HepG2 (cell line): ENCODE data around the gene PDGFB. TPM values are rescaled to one million over a fixed set of nuclear protein-coding genes. Genes with fewer than 3 reads are reported as not detected.

Experiments
- ARNT ChIP-seq: fragments of 450-650 bp; IDR thresholded peaks from 2 replicates; pipeline ENCODE4 v1.6.1; 2017
- FOSL1 ChIP-seq: sonication (generic); formaldehyde crosslinking; IDR thresholded peaks from 2 replicates; pipeline ENCODE4 v1.9.0; 2021; ENCODE audit warnings: missing genetic modification reagents, borderline replicate concordance
- HHEX ChIP-seq: IDR thresholded peaks from 2 replicates; pipeline ENCODE4 v1.6.1; 2016; ENCODE audit warnings: control low read depth
- HOXA3 ChIP-seq: sonication (generic); formaldehyde crosslinking; IDR thresholded peaks from 2 replicates; pipeline ENCODE4 v1.5.0; 2020; ENCODE audit warnings: missing genetic modification reagents
- JUN ChIP-seq: sonication (generic); formaldehyde crosslinking; IDR thresholded peaks from 2 replicates; pipeline ENCODE4 v1.4.0; 2020; ENCODE audit warnings: mild to moderate bottlenecking, missing genetic modification reagents
- NFIC ChIP-seq: IDR thresholded peaks from 2 replicates; pipeline ENCODE4 v1.6.1; 2012; ENCODE audit warnings: mild to moderate bottlenecking, low read length, inconsistent platforms
- NR2C2 ChIP-seq: sonication (generic); formaldehyde crosslinking; IDR thresholded peaks from 2 replicates; pipeline ENCODE4 v1.4.0; 2020; ENCODE audit warnings: missing genetic modification reagents, mild to moderate bottlenecking, moderate library complexity, borderline replicate concordance
- RNF2 ChIP-seq: fragments of 450-650 bp; conservative IDR thresholded peaks from 2 replicates; pipeline ENCODE4 v1.6.1; 2016; ENCODE audit warnings: low read depth
- SMAD9 ChIP-seq: sonication (generic); formaldehyde crosslinking; IDR thresholded peaks from 2 replicates; pipeline ENCODE4 v1.5.1; 2020; ENCODE audit warnings: mild to moderate bottlenecking, missing genetic modification reagents
- SMARCE1 ChIP-seq: fragments of 450-650 bp; IDR thresholded peaks from 2 replicates; pipeline ENCODE4 v1.6.1; 2017; ENCODE audit warnings: borderline replicate concordance
- TBX3 ChIP-seq: fragments of 450-650 bp; IDR thresholded peaks from 2 replicates; pipeline ENCODE4 v1.6.1; 2017; ENCODE audit warnings: antibody characterized with exemption, mild to moderate bottlenecking, inconsistent platforms, borderline replicate concordance
- ZNF350 ChIP-seq: sonication (generic); formaldehyde crosslinking; IDR thresholded peaks from 2 replicates; pipeline ENCODE4 v1.4.0; 2020; ENCODE audit warnings: mild to moderate bottlenecking, low read depth, missing genetic modification reagents, borderline replicate concordance
- ZNF354B ChIP-seq: sonication (generic); formaldehyde crosslinking; IDR thresholded peaks from 2 replicates; pipeline ENCODE4 v1.8.0; 2022; ENCODE audit warnings: mild to moderate bottlenecking, missing genetic modification reagents
- ZNF501 ChIP-seq: sonication (generic); formaldehyde crosslinking; IDR thresholded peaks from 2 replicates; pipeline ENCODE4 v1.5.1; 2020; ENCODE audit warnings: mild to moderate bottlenecking, moderate library complexity, missing genetic modification reagents
- ZNF557 ChIP-seq: sonication (generic); formaldehyde crosslinking; IDR thresholded peaks from 2 replicates; pipeline ENCODE4 v1.4.0; 2020; ENCODE audit warnings: missing genetic modification reagents
- ZNF589 ChIP-seq: sonication (generic); formaldehyde crosslinking; conservative IDR thresholded peaks from 2 replicates; pipeline ENCODE4 v1.8.0; 2022; ENCODE audit warnings: mild to moderate bottlenecking, moderate library complexity, missing genetic modification reagents
- ZNF652 ChIP-seq: IDR thresholded peaks from 2 replicates; pipeline ENCODE4 v1.6.1; 2016; ENCODE audit warnings: low read depth, borderline replicate concordance
- ZNF672 ChIP-seq: sonication (generic); formaldehyde crosslinking; IDR thresholded peaks from 2 replicates; pipeline ENCODE4 v1.8.1; 2022; ENCODE audit warnings: missing genetic modification reagents
- ZNF777 ChIP-seq: sonication (generic); formaldehyde crosslinking; IDR thresholded peaks from 2 replicates; pipeline ENCODE4 v1.4.0; 2020; ENCODE audit warnings: missing genetic modification reagents
- polyA plus RNA-seq, 8 experiments: library from polyadenylated mRNA; depleted of rRNA in 3 of 8; stranded (reverse) in 7 of 8; unstranded in 1 of 8; fragments of >200 nt; fragmentation: Illumina TruSeq in 4 of 8; extraction: Trizol in 4 of 8; gene quantifications; 2 replicates each; pipeline versions ENCODE4 v1.2.1 to v1.2.3, GENCODE V29; 2011 to 2016; ENCODE audit warnings: low read depth in 4 of 8, missing spikeins in 1 of 8, mixed read lengths in 1 of 8; ENCODE audit not compliant: insufficient read depth in 1 of 8
- total RNA-seq, 5 experiments: library from RNA; depleted of rRNA; stranded (reverse); fragments of >200 nt; fragmentation: Illumina TruSeq; extraction: Trizol; gene quantifications; 2 replicates each; pipeline ENCODE4 v1.2.3, GENCODE V29; 2016; ENCODE audit warnings: low read depth in 1 of 5
- TF ChIP-seq, protein P1 (sequence below): sonication (generic); formaldehyde crosslinking; IDR thresholded peaks from 2 replicates; pipeline ENCODE4 v1.9.0; 2021; ENCODE audit warnings: missing genetic modification reagents, borderline replicate concordance
- TF ChIP-seq, protein P2 (sequence below): IDR thresholded peaks from 2 replicates; pipeline ENCODE4 v1.6.1; 2012; ENCODE audit warnings: low read length, improper control_type of control experiment
- TF ChIP-seq, protein P3 (sequence below): sonication (generic); formaldehyde crosslinking; IDR thresholded peaks from 2 replicates; pipeline ENCODE4 v1.4.0; 2020; ENCODE audit warnings: missing genetic modification reagents
- TF ChIP-seq, protein P4 (sequence below): sonication (generic); formaldehyde crosslinking; conservative IDR thresholded peaks from 2 replicates; pipeline ENCODE4 v1.4.0; 2020; ENCODE audit warnings: missing genetic modification reagents

Gene PDGFB
- total and polyA plus RNA-seq, 2 of the 13 experiments (the other 11 are each of a cell fraction or from before 2014, with no cell fraction given), result 1.4 to 10.1 TPM

DNA sequence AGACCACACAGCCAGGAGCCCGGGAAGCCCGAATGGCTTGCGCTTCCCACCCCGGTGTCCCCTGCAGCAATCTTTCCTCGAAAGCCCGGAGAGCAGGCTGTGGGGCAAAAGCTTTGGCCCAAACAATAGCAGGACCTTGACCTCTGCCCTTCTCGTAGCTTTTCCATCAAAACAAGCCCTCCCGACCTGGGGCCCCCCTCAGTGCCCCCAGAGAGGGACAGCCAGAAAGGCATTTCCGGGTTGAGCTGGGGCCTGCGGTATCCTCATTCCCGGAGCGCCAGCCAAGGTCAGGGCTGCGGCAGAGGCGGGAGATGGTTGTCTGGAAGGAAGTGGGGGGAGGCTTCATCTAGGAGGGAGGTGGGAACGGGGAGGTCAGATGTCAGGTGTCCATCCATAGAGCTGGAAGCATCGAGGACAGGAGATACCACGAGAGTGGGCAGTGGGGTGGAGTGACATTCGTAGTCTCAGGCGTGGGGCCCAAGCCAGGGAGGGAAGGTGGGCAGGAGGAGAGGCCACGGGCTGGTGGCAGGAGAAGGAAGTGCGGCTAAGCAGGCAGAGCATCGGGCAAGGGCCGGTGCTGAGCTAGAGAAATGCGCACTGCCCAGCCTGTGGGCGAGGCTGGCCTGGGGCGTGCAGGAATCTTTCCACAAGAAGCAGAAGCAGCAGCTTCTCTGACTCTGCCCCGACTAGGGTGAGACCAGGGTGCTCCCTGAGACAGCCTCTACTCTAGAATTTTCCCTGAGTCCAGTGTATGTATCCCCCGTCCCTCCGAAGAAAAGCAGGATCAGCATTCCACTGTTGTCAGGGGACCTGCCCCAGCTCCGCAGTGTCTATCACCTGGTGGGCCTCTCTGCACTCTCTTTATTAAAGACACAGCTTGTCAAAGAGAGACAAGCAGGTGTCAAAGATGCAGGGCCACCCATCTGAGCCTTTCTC lies 14.3 kb downstream of the PDGFB start (continued):
- peak; percentile 76 for TF ChIP-seq HHEX (CRISPR knock-in tag)
- peak; percentile 91 for TF ChIP-seq ZNF501 (CRISPR knock-in tag)
- TF ChIP-seq SMARCE1, result no peak
- TF ChIP-seq HOXA3, result peak; percentile 52; the same call in 1 of the 2 replicates
- TF ChIP-seq ZNF777, result no peak
- no peak for TF ChIP-seq ZNF557 (CRISPR knock-in tag)
- no peak for TF ChIP-seq RNF2
- TF ChIP-seq TBX3, result no peak
- no peak; the same call in 1 of the 2 replicates for TF ChIP-seq SMAD9 (CRISPR knock-in tag)
- TF ChIP-seq FOSL1 (CRISPR knock-in tag), result no peak
- TF ChIP-seq, protein P1, sequence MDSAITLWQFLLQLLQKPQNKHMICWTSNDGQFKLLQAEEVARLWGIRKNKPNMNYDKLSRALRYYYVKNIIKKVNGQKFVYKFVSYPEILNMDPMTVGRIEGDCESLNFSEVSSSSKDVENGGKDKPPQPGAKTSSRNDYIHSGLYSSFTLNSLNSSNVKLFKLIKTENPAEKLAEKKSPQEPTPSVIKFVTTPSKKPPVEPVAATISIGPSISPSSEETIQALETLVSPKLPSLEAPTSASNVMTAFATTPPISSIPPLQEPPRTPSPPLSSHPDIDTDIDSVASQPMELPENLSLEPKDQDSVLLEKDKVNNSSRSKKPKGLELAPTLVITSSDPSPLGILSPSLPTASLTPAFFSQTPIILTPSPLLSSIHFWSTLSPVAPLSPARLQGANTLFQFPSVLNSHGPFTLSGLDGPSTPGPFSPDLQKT (CRISPR knock-in tag), result no peak
- no peak for TF ChIP-seq ZNF589 (CRISPR knock-in tag)
- TF ChIP-seq, protein P2, sequence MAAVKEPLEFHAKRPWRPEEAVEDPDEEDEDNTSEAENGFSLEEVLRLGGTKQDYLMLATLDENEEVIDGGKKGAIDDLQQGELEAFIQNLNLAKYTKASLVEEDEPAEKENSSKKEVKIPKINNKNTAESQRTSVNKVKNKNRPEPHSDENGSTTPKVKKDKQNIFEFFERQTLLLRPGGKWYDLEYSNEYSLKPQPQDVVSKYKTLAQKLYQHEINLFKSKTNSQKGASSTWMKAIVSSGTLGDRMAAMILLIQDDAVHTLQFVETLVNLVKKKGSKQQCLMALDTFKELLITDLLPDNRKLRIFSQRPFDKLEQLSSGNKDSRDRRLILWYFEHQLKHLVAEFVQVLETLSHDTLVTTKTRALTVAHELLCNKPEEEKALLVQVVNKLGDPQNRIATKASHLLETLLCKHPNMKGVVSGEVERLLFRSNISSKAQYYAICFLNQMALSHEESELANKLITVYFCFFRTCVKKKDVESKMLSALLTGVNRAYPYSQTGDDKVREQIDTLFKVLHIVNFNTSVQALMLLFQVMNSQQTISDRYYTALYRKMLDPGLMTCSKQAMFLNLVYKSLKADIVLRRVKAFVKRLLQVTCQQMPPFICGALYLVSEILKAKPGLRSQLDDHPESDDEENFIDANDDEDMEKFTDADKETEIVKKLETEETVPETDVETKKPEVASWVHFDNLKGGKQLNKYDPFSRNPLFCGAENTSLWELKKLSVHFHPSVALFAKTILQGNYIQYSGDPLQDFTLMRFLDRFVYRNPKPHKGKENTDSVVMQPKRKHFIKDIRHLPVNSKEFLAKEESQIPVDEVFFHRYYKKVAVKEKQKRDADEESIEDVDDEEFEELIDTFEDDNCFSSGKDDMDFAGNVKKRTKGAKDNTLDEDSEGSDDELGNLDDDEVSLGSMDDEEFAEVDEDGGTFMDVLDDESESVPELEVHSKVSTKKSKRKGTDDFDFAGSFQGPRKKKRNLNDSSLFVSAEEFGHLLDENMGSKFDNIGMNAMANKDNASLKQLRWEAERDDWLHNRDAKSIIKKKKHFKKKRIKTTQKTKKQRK, result no peak
- TF ChIP-seq, protein P3, sequence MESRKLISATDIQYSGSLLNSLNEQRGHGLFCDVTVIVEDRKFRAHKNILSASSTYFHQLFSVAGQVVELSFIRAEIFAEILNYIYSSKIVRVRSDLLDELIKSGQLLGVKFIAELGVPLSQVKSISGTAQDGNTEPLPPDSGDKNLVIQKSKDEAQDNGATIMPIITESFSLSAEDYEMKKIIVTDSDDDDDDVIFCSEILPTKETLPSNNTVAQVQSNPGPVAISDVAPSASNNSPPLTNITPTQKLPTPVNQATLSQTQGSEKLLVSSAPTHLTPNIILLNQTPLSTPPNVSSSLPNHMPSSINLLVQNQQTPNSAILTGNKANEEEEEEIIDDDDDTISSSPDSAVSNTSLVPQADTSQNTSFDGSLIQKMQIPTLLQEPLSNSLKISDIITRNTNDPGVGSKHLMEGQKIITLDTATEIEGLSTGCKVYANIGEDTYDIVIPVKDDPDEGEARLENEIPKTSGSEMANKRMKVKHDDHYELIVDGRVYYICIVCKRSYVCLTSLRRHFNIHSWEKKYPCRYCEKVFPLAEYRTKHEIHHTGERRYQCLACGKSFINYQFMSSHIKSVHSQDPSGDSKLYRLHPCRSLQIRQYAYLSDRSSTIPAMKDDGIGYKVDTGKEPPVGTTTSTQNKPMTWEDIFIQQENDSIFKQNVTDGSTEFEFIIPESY (CRISPR knock-in tag), result peak; percentile 57; the same call in 1 of the 2 replicates
- TF ChIP-seq NFIC, result no peak
- peak; percentile 93 for TF ChIP-seq NR2C2 (CRISPR knock-in tag)
- no peak for TF ChIP-seq ZNF652
- TF ChIP-seq ZNF354B, result no peak
- TF ChIP-seq ZNF350, result peak; percentile 96
- TF ChIP-seq ZNF672 (CRISPR knock-in tag), result no peak
- TF ChIP-seq, protein P4, sequence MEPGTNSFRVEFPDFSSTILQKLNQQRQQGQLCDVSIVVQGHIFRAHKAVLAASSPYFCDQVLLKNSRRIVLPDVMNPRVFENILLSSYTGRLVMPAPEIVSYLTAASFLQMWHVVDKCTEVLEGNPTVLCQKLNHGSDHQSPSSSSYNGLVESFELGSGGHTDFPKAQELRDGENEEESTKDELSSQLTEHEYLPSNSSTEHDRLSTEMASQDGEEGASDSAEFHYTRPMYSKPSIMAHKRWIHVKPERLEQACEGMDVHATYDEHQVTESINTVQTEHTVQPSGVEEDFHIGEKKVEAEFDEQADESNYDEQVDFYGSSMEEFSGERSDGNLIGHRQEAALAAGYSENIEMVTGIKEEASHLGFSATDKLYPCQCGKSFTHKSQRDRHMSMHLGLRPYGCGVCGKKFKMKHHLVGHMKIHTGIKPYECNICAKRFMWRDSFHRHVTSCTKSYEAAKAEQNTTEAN, result peak; percentile 84
- no peak for TF ChIP-seq JUN (CRISPR knock-in tag)
- no peak for TF ChIP-seq ARNT
